Prostate gland (tissue), 2 donors: ENCODE results near the gene KAZN.

Source experiments
- POLR2A ChIP-seq: fragments of 450-650 bp; IDR thresholded peaks from one replicate; pipeline ENCODE4 v1.6.1; 2016; ENCODE audit warnings: antibody characterized with exemption, mild to moderate bottlenecking
- POLR2AphosphoS5 ChIP-seq: sonication (generic); formaldehyde crosslinking; IDR thresholded peaks from one replicate; pipeline ENCODE4 v1.6.1; 2017; ENCODE audit warnings: antibody characterized with exemption
- TF ChIP-seq, protein P1 (sequence below), 4 experiments: fragments of 200-600 bp in 2 of 4; fragments of 450-650 bp in 2 of 4; sonication (generic) in 2 of 4; IDR thresholded peaks; 1 replicate in 3 of 4; 2 replicates in 1 of 4; pipeline ENCODE4 v1.5.1; 2016 to 2019; ENCODE audit warnings: antibody characterized with exemption in 4 of 4, mild to moderate bottlenecking in 2 of 4, moderate library complexity in 2 of 4

DNA sequence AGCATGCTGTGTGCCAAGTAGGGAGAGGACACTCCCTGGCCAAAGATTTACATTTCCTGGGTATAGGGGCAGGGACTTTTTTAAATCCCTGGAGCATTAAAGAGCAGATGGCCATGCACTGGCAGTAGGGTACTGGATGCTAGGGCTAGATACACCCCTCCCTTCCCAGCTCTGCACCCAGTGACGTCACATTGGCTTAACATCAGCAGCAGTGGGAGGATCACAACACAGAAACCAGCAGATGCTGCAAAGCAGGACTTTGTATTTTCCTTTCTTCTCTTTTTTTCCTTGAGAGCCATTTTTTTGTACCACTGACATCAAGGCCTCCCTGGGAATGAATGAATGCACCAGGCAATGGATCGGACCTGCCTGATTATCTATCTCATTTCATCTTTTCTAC lies 243.0 kb downstream of the KAZN start:
- TF ChIP-seq, protein P1, sequence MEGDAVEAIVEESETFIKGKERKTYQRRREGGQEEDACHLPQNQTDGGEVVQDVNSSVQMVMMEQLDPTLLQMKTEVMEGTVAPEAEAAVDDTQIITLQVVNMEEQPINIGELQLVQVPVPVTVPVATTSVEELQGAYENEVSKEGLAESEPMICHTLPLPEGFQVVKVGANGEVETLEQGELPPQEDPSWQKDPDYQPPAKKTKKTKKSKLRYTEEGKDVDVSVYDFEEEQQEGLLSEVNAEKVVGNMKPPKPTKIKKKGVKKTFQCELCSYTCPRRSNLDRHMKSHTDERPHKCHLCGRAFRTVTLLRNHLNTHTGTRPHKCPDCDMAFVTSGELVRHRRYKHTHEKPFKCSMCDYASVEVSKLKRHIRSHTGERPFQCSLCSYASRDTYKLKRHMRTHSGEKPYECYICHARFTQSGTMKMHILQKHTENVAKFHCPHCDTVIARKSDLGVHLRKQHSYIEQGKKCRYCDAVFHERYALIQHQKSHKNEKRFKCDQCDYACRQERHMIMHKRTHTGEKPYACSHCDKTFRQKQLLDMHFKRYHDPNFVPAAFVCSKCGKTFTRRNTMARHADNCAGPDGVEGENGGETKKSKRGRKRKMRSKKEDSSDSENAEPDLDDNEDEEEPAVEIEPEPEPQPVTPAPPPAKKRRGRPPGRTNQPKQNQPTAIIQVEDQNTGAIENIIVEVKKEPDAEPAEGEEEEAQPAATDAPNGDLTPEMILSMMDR (IDR thresholded peaks at IDR 0.05) = no peak
- no peak for TF ChIP-seq POLR2AphosphoS5
- TF ChIP-seq POLR2A = no peak
